ENCODE data around the gene KCNH1. TPM values are rescaled to one million over a fixed set of nuclear protein-coding genes. Genes with fewer than 3 reads are reported as not detected.
"Not testable (repeated sequence)": the region's sequence is repeated elsewhere in the genome, so short reads cannot be mapped to it uniquely, and the experiment has no call there.

Gene KCNH1
- total and polyA plus RNA-seq, 3 donors from 2014 or later, result 1.5 to 4.2 (median 2.8) TPM

- Histone ChIP-seq H3K27ac (no peak overlapping the region), H3K4me3 (no peak overlapping the region)
These were observed 120.4 kb downstream of the KCNH1 start for GRCh38 chr1:211013346-211014240.

GRCh38 chr1:211011128-211011527, 122.8 kb downstream of the KCNH1 start:
- H3K27ac ChIP-seq; DNase-seq; H3K4me1 ChIP-seq; H3K4me3 ChIP-seq; H3K9me3 ChIP-seq; H3K36me3 ChIP-seq (ENCODE audit: low read depth, missing control alignments); H3K27me3 ChIP-seq; intact Hi-C loops (cut with DNase I; ENCODE audit: low total_unique reads): not testable (repeated sequence)
- 92 to 94% methylated on average over 1 of the region's 1 CpG for WGBS, 2 donors

More at GRCh38 chr1:211013346-211014240, 120.4 kb downstream of the KCNH1 start:
- no peaks in the 10 kb centered on the region for H3K36me3 ChIP-seq (ENCODE audit: low read depth, missing control alignments)
- H3K9me3 ChIP-seq, result no peaks in the 10 kb centered on the region
- H3K4me1 ChIP-seq, result no peaks in the 10 kb centered on the region
- intact Hi-C loops (cut with DNase I; ENCODE audit: low total_unique reads), result no loop called here
- H3K27me3 ChIP-seq, result no peaks in the 10 kb centered on the region
- no peak for TF ChIP-seq CTCF (IDR thresholded peaks at IDR 0.05)
- no peak for TF ChIP-seq POLR2A (IDR thresholded peaks at IDR 0.05)
- WGBS, 2 donors, result 61 to 70% methylated on average over 7 of the region's 7 CpGs
- no peak for DNase-seq

- H3K4me1 ChIP-seq, result no peaks in the 10 kb centered on the region
- no peaks in the 10 kb centered on the region for H3K27me3 ChIP-seq
- H3K36me3 ChIP-seq (ENCODE audit: low read depth, missing control alignments), result no peaks in the 10 kb centered on the region
- no peak for TF ChIP-seq CTCF (IDR thresholded peaks at IDR 0.05)
- no peak for TF ChIP-seq POLR2A (IDR thresholded peaks at IDR 0.05)
- H3K27ac ChIP-seq, result no peak overlapping the region
- 60 to 69% methylated on average over 5 of the region's 5 CpGs for WGBS, 2 donors
- intact Hi-C loops (cut with DNase I; ENCODE audit: low total_unique reads), result no loop called here
- DNase-seq, result no peak
- H3K4me3 ChIP-seq, result no peak overlapping the region
- no peaks in the 10 kb centered on the region for H3K9me3 ChIP-seq
These were observed 124.0 kb downstream of the KCNH1 start for GRCh38 chr1:211009944-211010343.

- Histone ChIP-seq H3K4me1 (no peaks in the 10 kb centered on the region), H3K4me3 (no peak overlapping the region), H3K9me3 (no peaks in the 10 kb centered on the region), H3K36me3 (ENCODE audit: low read depth, missing control alignments) (no peaks in the 10 kb centered on the region), H3K27ac (no peak overlapping the region), H3K27me3 (no peaks in the 10 kb centered on the region)
- intact Hi-C loops (cut with DNase I; ENCODE audit: low total_unique reads), result no loop called here
- DNase-seq, result no peak
- no peak for TF ChIP-seq CTCF (IDR thresholded peaks at IDR 0.05)
- TF ChIP-seq POLR2A (IDR thresholded peaks at IDR 0.05), result no peak
- WGBS, 2 donors, result 90 to 97% methylated on average over 1 of the region's 1 CpG
These were observed 126.1 kb downstream of the KCNH1 start for GRCh38 chr1:211007830-211008229.

- H3K9me3 ChIP-seq; H3K4me1 ChIP-seq; DNase-seq; intact Hi-C loops (cut with DNase I; ENCODE audit: low total_unique reads); H3K27ac ChIP-seq; H3K4me3 ChIP-seq; H3K27me3 ChIP-seq; H3K36me3 ChIP-seq (ENCODE audit: low read depth, missing control alignments): not testable (repeated sequence)
- WGBS, 2 donors, result 91 to 96% methylated on average over 13 of the region's 13 CpGs
These were observed 138.0 kb downstream of the KCNH1 start for GRCh38 chr1:210995931-210996330.

- no peak for TF ChIP-seq CTCF (IDR thresholded peaks at IDR 0.05)
- no peak for TF ChIP-seq POLR2A (IDR thresholded peaks at IDR 0.05)
- Histone ChIP-seq H3K36me3 (ENCODE audit: low read depth, missing control alignments) (no peaks in the 10 kb centered on the region), H3K4me3 (no peak overlapping the region), H3K4me1 (no peaks in the 10 kb centered on the region), H3K27me3 (no peaks in the 10 kb centered on the region), H3K27ac (no peak overlapping the region), H3K9me3 (no peaks in the 10 kb centered on the region)
- intact Hi-C loops (cut with DNase I; ENCODE audit: low total_unique reads), result no loop called here
- WGBS, 2 donors, result 74 to 80% methylated on average over 4 of the region's 4 CpGs
- no peak for DNase-seq
These were observed 141.1 kb downstream of the KCNH1 start for GRCh38 chr1:210992837-210993236.

All from testis (tissue), 3 donors.